SK-MEL-5 (cell line): ENCODE measurements around the gene CYP4F3. TPM values are rescaled to one million over a fixed set of nuclear protein-coding genes. Genes with fewer than 3 reads are reported as not detected.
"Not testable (repeated sequence)": the region's sequence is repeated elsewhere in the genome, so short reads cannot be mapped to it uniquely, and the experiment has no call there.

ENCODE experiments used
- DNase-seq: peaks from one replicate; pipeline ENCODE4 v3.0.0-alpha.2; 2016; ENCODE audit warnings: low read depth, low spot score
- in situ Hi-C: cut with HindIII; loops from 2 replicates; pipeline ENCODE4 v1.10.0; 2016; ENCODE audit warnings: low sequenced_read_pairs, high pct_unique_total_duplicates, low pct_unique_long_range_greater_than_20kb
- total RNA-seq: library from RNA; depleted of rRNA; stranded (reverse); fragments of >200 nt; shearing (Covaris generic); gene quantifications from 2 replicates; pipeline ENCODE4 v1.2.3, GENCODE V29; 2014

CYP4F3 gene
- total RNA-seq, 1 experiment from 2014 or later: not detected

DNA sequence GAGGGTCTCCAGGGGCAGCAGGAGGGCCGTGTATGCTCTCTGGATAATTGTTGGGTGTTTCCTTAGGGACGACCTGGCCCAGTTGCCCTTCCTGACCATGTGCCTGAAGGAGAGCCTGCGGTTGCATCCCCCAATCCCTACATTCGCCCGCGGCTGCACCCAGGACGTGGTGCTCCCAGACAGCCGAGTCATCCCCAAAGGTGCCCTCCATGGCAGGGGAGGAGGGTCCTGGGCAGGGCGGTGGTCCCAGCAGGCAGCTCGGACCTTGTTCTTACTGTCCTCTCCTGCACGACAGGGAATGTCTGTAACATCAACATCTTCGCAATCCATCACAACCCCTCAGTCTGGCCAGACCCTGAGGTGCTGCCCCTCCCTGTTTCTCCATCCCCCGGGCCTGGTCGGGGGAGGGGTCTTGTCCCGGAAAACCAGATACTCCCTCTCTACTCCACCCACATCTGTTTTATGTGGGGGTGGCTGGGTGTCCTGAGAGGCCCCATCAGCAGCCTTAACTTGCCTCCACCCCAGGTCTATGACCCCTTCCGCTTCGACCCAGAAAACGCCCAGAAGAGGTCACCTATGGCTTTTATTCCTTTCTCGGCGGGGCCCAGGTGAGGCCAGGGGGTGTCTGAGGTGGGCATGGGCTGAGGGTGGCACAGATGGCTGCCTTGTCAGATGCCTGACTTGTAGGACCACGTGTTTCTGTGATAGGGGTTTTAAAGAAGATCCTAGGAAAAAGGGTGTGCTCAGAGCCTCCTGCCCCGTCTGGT, 12.3 kb upstream of the CYP4F3 start:
- in situ Hi-C loops: no loop called here
- no peak for DNase-seq

DNA sequence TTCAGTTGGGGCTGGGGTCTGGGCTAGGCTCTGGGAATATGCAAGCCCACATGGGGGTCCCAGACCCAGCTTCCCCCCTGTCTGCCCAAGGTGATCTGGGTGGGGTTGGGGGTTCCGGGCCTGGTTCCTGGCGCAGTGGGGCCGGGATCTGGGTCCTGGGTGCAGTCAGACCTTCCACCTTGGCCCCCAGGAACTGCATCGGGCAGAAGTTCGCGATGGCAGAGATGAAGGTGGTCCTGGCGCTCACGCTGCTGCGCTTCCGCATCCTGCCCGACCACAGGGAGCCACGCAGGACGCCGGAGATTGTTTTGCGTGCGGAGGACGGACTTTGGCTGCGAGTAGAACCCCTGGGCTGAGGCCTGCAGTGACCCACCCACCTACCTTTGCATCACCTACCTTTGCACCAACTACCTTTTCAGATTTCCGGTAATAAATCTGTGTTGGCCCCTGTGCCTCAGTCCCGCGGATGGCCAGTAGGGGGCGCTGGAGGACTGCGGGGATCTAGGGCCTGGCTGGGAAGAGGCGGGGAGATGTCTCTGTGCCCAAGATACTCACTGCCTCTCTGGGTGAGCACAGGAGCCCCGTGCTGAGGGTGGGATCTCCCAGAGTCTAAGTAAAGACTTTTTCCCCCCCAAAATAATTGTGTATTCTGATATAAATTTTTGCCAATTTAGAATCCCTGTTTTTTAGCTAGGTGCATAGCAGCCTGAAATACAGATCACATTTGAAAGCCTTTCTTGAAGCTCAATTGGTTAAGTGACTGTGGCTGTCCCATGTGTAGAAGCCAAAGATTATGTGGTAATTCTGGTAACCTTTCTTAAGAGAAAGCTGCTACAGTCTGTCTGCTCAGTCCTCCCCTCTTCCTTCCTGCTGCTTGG, 11.5 kb upstream of the CYP4F3 start:
- in situ Hi-C loops: no loop called here
- DNase-seq: peak; percentile 68

DNA sequence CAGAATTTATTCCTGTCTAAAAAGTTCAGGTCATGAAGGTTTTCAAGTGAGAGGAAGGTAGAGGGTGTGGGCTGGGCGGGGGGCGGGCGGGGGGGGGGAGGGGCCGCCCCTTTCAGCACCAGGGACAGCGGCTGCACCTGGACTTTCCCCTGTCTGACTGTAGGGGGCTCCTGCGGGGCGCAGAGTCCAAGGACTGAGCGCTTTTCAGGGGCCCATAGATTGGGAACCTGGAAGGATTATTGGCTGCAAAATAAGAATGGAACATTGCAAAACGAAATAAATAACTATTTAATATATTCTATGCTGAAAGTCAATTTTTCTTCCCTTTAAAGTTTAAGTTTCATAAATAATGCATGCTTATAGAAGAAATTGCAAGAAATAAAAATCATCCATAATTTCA, 8.9 kb upstream of the CYP4F3 start:
- peak; percentile 43 for DNase-seq
- in situ Hi-C loops: no loop called here

DNA sequence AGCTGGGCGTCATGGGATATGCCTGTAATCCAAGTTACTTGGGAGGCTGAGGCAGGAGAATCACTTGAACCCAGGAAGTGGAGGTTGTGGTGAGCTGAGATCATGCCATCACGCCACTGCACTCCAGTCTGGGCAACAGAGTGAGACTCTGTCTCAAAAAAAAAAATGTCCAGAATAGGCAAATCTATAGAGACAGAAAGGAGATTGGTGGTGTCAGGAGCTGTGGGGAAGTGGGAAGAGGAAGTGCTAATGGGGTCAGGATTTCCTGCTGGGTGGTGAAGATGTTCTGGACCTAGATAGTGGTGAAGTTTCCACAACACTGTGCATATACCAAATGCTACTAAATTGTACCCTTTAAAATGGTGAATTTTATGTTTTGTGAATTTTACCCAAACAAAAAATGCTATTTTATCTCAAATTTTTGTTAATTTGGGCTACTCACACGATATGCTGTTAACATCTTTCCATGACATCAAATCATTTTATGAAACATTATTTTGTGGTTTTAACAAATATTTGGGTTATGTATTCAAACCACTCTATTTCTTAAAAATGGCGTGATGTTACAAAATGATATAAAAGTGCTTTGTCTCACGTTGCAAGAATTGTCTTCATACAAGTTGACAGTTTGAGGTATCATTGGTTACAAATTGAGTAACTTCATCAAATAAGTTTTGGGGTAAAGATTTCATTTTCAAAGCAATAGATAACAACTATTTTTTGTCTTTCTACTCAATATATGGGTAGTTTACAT, 7.4 kb upstream of the CYP4F3 start:
- in situ Hi-C loops: no loop called here
- no peak for DNase-seq

DNA sequence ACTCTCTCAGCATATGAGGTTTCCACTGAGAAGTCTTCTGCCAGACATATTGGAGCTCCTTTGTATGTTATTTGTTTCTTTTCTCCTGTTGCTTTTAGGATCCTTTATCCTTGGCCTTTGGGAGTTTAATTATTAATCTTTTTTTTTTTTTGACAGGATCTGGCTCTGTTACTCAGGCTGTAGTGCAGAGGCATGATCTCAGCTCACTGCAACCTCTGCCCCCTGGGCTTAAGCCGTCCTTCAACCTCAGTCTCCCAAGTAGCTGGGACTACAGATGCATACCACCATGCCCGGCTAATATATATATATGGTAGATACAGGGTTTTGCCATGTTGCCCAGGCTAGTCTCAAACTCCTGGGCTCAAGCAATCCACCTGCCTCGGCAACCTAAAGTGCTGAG, 6.6 kb upstream of the CYP4F3 start:
- DNase-seq: no peak
- in situ Hi-C loops: no loop called here

DNA sequence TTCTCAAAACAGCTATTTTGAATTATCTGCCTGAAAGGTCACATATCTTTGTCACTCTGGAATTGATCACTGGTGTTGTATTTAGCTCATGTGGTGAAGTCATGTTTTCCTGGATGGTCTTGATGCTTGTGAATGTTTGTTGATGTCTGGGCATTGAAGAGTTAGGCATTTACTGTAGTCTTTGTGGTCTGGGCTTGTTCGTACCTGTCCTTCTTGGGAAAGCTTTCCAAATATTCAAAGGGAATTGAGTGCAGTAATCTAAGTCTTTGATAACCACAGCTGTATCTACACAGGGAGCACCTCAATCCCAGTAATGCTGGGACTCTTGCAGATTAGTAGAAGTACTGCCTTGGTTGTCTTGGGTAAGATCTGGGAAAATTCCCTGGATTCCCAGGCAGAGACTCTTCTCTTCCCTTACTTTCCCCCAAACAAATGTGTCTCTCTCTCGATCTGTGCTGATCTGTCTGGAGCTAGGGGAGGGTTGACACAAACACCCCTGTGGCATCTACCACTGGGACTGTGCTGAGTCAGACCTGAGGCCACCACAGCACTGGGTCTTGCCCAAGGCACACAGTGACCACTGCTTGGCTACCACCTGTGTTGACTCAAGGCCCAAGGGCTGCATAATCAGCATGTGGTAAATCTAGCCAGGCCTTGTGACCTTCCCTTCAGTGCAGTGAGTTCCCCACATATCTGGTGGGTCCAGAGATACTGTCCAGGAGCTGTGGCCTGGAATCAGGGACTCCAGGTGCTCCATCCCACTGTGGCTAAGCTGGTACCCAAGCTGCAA, 5.5 kb upstream of the CYP4F3 start:
- in situ Hi-C loops: no loop called here
- DNase-seq: no peak

DNA sequence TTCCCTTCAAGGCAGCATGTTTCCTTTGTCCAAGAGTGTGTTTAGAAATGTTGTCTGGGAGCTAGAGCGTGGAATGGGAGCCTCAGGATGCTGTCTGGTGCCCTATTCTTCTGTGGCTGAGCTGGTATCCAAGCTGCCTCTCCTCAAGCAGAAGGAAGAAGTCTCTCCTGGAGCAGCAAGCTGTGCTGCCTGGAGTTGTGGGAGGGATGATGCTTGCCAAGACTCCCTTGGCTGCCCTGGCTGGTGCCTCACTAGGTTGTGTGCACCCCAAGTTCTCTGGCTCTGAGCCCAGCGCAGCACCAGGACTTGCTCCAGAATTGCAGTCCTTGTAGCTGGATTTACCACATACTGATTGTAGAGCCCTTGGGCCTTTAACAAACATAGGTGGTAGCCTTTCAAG, 4.7 kb upstream of the CYP4F3 start:
- in situ Hi-C loops: no loop called here

DNA sequence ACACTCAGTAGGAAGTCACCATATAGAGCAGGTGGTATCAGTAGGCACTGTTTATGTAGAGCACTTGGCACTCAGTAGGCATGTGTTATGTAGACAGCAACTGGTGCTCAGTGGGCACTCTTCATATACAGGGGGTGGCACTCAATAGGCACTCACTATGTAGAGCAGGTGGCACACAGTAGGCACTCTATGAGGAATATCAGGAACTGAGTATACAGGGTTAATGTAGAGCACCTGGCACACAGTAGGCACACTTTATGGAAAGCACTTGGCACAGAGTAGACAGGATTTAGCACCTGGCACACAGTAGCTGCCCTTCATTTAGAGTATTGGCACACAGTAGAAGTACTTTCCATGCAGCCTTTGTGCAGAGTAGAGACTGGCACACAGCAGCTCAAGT, 1.1 kb upstream of the CYP4F3 start:
- in situ Hi-C loops: no loop called here
- no peak for DNase-seq

More for the DNA sequence above, 4.7 kb upstream of the CYP4F3 start:
- no peak for DNase-seq

DNA sequence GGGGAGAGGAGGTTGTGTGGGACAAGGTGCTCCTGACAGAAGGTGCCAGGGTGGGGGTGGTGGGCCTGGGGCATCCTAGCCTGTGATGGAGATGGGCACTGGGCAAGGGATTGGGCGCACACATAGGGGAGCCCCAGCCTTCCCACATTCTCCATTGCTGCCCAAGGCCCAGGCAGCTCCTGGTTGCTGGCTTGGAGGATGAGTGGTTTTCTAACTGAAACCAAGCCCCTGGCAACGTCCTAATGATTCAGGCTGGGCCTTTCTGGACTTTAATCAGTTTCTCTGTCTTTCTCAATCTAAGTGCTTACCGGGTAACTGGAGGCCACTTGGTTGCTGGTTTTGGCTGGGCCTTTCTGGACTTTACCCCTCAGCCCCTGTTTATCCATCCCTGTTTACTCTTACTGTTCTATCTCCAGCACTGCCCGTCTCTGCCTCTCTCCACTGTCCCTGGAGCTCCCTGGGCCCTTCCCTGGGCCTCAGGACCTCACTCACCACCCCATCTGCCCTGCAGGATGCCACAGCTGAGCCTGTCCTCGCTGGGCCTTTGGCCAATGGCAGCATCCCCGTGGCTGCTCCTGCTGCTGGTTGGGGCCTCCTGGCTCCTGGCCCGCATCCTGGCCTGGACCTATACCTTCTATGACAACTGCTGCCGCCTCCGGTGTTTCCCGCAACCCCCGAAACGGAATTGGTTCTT, 354 bp downstream of the CYP4F3 start:
- in situ Hi-C loops: no loop called here
- DNase-seq: no peak

DNA sequence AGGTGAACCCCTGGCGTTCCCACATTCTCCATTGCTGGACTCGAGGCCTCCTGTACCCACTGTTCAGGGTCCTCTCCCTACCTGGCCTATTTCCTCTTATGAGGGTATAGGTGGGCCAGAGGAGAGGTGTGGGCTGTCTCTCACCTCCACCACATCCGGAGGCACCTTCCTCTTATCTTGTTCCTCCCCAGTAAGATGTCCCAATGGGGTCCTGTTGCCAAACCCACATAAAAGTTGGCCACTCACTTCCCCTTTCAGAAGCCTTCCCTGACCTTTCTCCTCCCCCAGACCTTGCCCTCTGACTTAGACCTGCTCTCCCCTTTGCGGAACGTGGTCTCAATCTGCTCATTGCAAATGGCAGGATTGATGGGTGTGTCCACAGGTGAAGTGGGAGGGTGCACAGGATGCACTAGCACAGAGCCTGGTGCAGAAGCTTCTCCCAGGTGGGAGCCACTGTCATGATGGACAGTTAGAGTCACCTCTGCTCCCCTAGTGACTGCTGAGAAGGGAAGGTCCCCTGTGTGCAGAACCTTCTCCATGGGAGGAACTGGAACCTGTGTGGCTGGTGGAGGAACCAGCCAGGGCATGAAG, 1.3 kb downstream of the CYP4F3 start:
- DNase-seq: no peak
- in situ Hi-C loops: no loop called here

DNA sequence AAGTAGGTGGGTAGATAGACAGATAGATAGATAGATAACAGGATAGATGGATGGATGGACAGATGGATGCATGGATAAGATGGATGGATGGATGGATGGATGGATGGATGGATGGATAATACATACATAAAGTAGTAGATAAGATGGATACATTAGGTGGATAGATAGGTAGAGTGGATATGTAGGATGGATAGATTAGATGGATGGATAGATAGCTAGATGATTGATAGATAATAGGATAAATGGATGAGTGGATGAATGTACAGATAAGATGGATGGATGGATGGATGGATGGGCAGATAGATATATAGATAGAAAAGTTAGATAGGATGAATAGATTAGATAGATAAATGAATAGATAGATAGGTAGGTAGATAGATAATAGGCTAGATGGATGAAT, 2.1 kb downstream of the CYP4F3 start:
- no peak for DNase-seq

DNA sequence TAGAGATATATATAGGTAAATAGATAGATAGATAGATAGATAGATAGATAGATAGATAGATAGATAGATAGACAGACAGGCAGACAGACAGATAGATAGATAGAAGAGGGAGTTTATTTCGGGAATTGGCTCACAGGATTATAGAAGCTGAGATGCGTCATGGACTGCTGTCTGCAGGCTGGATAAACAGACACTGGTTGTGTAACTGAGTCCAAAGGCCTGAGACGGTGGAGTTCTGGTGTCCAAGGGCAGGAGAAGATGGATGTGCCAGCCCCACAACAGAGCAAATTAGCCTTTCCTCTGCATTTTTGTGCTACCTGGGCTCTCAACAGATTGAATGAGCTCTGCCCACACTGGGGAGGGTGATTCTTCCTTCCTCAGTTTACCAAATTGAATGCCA, 2.7 kb downstream of the CYP4F3 start:
- in situ Hi-C loops: no loop called here
- DNase-seq: no peak

More for the DNA sequence above, 2.1 kb downstream of the CYP4F3 start:
- in situ Hi-C loops: no loop called here

DNA sequence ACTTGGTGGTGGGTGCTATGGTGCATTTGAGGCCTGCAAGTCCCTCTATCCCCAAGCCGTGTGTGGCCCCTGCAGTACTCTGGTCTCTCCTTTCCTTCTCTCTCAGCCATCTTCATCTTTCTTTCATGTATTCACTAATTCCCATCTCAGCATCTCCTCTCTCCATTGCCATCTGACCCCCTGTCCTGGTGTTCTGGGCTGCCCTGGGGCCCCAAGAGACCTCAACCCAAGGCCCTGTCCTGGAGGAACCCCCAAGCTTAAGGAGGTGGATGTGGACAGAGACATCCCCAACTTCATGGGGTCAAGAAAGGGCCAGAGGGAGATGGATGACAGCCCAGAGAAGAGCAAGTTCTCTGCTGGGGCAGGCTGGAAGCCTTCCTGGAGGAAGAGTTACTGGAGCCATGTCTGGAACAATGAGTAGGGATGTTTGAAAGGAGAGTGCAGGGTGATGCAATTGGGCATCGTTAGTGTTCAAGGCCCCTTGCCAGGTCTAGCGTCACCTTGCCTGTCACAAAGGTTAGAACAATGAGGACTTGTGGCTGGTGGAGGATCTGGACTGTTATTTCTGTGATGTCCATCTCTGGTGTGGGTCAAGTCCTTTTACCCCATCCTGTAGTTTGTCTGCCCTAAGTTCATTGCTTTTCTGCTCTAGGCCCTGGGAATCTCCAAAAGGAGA, 3.5 kb downstream of the CYP4F3 start:
- in situ Hi-C loops: no loop called here
- no peak for DNase-seq

DNA sequence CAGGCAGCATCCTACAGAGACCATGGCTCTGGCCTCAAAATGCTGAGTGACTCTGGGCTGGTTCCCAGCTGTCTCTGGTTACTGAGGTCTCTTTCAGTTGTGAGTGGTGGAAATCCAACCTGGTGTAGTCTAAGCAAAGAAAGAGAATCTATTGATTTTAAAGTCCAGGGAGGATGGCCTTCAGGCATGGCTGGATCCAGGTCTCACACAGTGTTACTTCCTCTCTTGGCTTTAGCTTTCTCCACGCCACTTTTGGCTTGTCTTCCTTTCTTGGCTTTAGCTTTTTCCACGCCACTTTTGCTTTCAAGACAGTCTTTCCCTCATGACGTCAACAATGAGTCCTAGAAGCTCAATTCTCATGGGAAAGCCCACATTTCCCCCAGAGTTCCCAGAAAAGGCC, 4.1 kb downstream of the CYP4F3 start:
- no peak for DNase-seq
- in situ Hi-C loops: no loop called here

DNA sequence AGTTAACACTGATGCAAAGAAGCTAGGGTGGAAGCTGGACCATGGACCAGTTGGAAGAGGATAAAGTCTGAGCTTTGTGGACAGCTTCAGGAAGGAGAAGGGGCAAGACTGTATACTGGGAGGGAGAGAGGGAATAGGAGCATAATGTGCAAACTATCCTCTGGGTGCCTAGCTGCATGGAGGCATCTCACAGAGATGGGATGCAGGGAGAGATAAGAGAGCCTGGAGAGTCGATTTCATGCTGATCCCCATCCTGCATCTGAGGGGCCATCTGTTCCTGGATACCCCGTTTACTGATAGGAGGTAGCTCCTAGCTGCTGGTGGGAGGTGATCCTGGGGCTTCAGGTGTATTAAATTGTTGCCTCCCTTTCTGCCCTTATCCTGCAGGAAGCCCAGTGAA, 8.8 kb downstream of the CYP4F3 start:
- in situ Hi-C loops: no loop called here
- no peak for DNase-seq

DNA sequence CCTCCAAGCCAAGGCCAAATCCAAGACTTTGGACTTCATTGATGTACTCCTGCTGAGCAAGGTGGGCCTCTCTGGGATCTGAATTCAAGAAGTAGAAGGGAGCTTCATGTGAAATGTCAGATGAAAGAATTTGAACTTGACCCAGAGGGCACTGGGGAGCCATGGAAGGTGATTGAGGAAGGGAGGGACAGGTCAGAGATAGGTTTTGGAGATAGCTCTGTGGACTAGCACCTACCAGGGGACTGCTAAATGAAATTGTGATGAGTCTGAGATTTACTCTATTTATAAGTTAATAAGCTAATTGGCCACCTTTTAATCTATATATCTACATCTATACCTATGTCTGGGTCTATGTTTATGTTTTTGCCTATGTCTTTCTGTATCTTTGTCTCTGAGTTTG, 9.4 kb downstream of the CYP4F3 start:
- in situ Hi-C loops, DNase-seq: not testable (repeated sequence)
